Ovary (tissue), 9 donors: ENCODE results near the gene CACNG7. TPM values are rescaled to one million over a fixed set of nuclear protein-coding genes. Genes with fewer than 3 reads are reported as not detected.

ENCODE experiments used
- DNase-seq, 5 donors: peaks; one replicate each; pipeline ENCODE4 v3.0.0-alpha.2; 2019 to 2020
- H3K27ac ChIP-seq, 2 donors: fragments of 200-600 bp; one replicate each; pipeline versions ENCODE4 v1.5.1 to v1.8.0; 2019 to 2022
- H3K27me3 ChIP-seq: fragments of 200-600 bp; one replicate; pipeline ENCODE4 v1.8.0; 2022
- H3K36me3 ChIP-seq: fragments of 200-600 bp; sonication (generic); one replicate; pipeline ENCODE4 v1.5.1; 2019
- H3K4me1 ChIP-seq: one replicate; pipeline ENCODE4 v1.8.1; 2013; ENCODE audit warnings: mild to moderate bottlenecking, moderate library complexity; ENCODE audit not compliant: insufficient read depth
- H3K4me3 ChIP-seq: fragments of 200-600 bp; sonication (generic); one replicate; pipeline ENCODE4 v1.5.1; 2017
- H3K9me3 ChIP-seq, 2 donors: fragments of 200-600 bp in 1 of 2; sonication (generic) in 1 of 2; one replicate each; pipeline versions ENCODE4 v1.5.1 to v1.8.1; 2013 to 2019; ENCODE audit warnings: mild to moderate bottlenecking in 1 of 2, moderate library complexity in 1 of 2
- CTCF ChIP-seq, 3 donors: fragments of 450-650 bp in 2 of 3; fragments of 200-600 bp in 1 of 3; IDR thresholded peaks; one replicate each; pipeline versions ENCODE4 v1.5.1 to v1.8.0; 2016 to 2022; ENCODE audit warnings: antibody characterized with exemption in 3 of 3, mild to moderate bottlenecking in 1 of 3
- EP300 ChIP-seq: sonication (generic); formaldehyde crosslinking; IDR thresholded peaks from one replicate; pipeline ENCODE4 v1.6.1; 2017; ENCODE audit warnings: antibody characterized with exemption
- POLR2A ChIP-seq: fragments of 450-650 bp; IDR thresholded peaks from one replicate; pipeline ENCODE4 v1.6.1; 2017; ENCODE audit warnings: antibody characterized with exemption, mild to moderate bottlenecking, moderate library complexity
- WGBS, 3 donors: extraction: QIAGEN DNeasy Blood & Tissue Kit in 1 of 3; methylation state at CpG; one replicate each; pipeline versions ENCODE4 v1.1.5 to v1.1.7; 2013 to 2017; 5-methylcytosine and 5-hydroxymethylcytosine counted together
- intact Hi-C, 4 donors: fragments of 100-400 bp; cut with DNase I; formaldehyde crosslinking; loops; one replicate each; pipeline versions ENCODE4 v1.11.0 to v1.15.1; 2022 to 2023
- polyA plus RNA-seq, 2 donors: library from polyadenylated mRNA; stranded (reverse); fragments of 200-250 nt in 1 of 2; fragments of 350-450 nt in 1 of 2; fragmentation: Illumina TruSeq in 1 of 2; extraction: RNeasy Lipid Tissue Mini Kit (QIAGEN cat#74804) in 1 of 2; gene quantifications; one replicate each; pipeline ENCODE4 v1.2.3, GENCODE V29; 2013 to 2014
- total RNA-seq, 7 donors: library from RNA; depleted of rRNA in 2 of 7; stranded (reverse); fragments of >200 nt in 2 of 7; fragmentation: NEBNext Ultra II Directional in 3 of 7; extraction: Animal tissue kit (Norgen Biotek cat#: 25700) in 3 of 7; gene quantifications; one replicate each; pipeline versions ENCODE4 v1.1.0 to v1.2.4, GENCODE V29; 2016 to 2023
- donor health status: DM: no; HTN: no; CAD: no; lungs with moderate emphysema.
- donor health status: DM: no; HTN: no; CAD: no.
- donor health status: Bipolar disorder and iron deficiency.
- donor health status: DM: yes; HTN: yes; CAD: no.
- donor health status: DM: no; HTN: no; CAD: no.
- donor health status: DM: yes; HTN: yes; CAD: no.

The CACNG7 gene
- total and polyA plus RNA-seq, 9 donors, result 0.02 TPM; not detected in 8

- no peaks in the 10 kb centered on the region for H3K4me1 ChIP-seq
- H3K4me3 ChIP-seq, result no peak overlapping the region
- TF ChIP-seq POLR2A (no peak), EP300 (no peak), CTCF (IDR thresholded peaks at IDR 0.05) (no peak)
- H3K36me3 ChIP-seq, result no peaks in the 10 kb centered on the region
- 39 to 48% (median 40%) methylated on average over 4 of the region's 4 CpGs for WGBS, 3 donors
- intact Hi-C loops, result loop anchor here in 1 of 4 donors (10.0 kb wide), 1 partner anchor 58 kb away; no protein-coding TSS in a partner anchor
- H3K27ac ChIP-seq, result no peak overlapping the region
- no peaks in the 10 kb centered on the region for H3K9me3 ChIP-seq
- peaks cover under 1% of the 10 kb centered on the region for H3K27me3 ChIP-seq
- DNase-seq, result no peak
These were observed 5.9 kb upstream of the CACNG7 start for GRCh38 chr19:53903055-53903680.

GRCh38 chr19:53904909-53905308 is 4.2 kb upstream of the CACNG7 start:
- no peak for TF ChIP-seq POLR2A
- TF ChIP-seq CTCF (IDR thresholded peaks at IDR 0.05), result no peak
- TF ChIP-seq EP300, result no peak
- DNase-seq, result no peak
- intact Hi-C loops, result loop anchor here in 1 of 4 donors (10.0 kb wide), 1 partner anchor 60 kb away; no protein-coding TSS in a partner anchor
- no peaks in the 10 kb centered on the region for H3K36me3 ChIP-seq
- H3K4me3 ChIP-seq, result no peak overlapping the region
- peaks cover 2% of the 10 kb centered on the region for H3K4me1 ChIP-seq
- no peak overlapping the region for H3K27ac ChIP-seq
- H3K9me3 ChIP-seq, result no peaks in the 10 kb centered on the region
- WGBS, 3 donors, result 30 to 41% (median 30%) methylated on average over 3 of the region's 3 CpGs
- peaks cover 3% of the 10 kb centered on the region for H3K27me3 ChIP-seq

GRCh38 chr19:53905787-53906186 is 3.3 kb upstream of the CACNG7 start:
- 59 to 64% (median 60%) methylated on average over 1 of the region's 1 CpG for WGBS, 3 donors
- peaks cover 3% of the 10 kb centered on the region for H3K27me3 ChIP-seq
- TF ChIP-seq EP300 (no peak), CTCF (IDR thresholded peaks at IDR 0.05) (no peak), POLR2A (no peak)
- DNase-seq, result no peak
- H3K36me3 ChIP-seq, result no peaks in the 10 kb centered on the region
- H3K4me3 ChIP-seq, result no peak overlapping the region
- peaks cover 2% of the 10 kb centered on the region for H3K4me1 ChIP-seq
- no peaks in the 10 kb centered on the region for H3K9me3 ChIP-seq
- no peak overlapping the region for H3K27ac ChIP-seq
- intact Hi-C loops, result loop anchor here in 1 of 4 donors (10.0 kb wide), 1 partner anchor 61 kb away; no protein-coding TSS in a partner anchor

GRCh38 chr19:53906211-53907192 is 2.6 kb upstream of the CACNG7 start:
- no peaks in the 10 kb centered on the region for H3K36me3 ChIP-seq
- H3K4me3 ChIP-seq, result no peak overlapping the region
- TF ChIP-seq CTCF (IDR thresholded peaks at IDR 0.05) (peak in 2 of 3 donors; percentile 17 to 26), POLR2A (no peak)
- no peak overlapping the region for H3K27ac ChIP-seq
- no peaks in the 10 kb centered on the region for H3K9me3 ChIP-seq
- H3K27me3 ChIP-seq, result peaks cover 3% of the 10 kb centered on the region
- H3K4me1 ChIP-seq, result peaks cover 2% of the 10 kb centered on the region
- intact Hi-C loops, result loop anchor here in 1 of 4 donors (10.0 kb wide), 1 partner anchor 62 kb away; no protein-coding TSS in a partner anchor
- peak in 2 of 5 donors; percentile 31 to 53 for DNase-seq
- WGBS, 3 donors, result 11 to 13% (median 11%) methylated on average over 43 to 48 of the region's 48 CpGs
